ENCODE results near the gene DIS3. TPM values are rescaled to one million over a fixed set of nuclear protein-coding genes. Genes with fewer than 3 reads are reported as not detected.

Gene DIS3
- total and polyA plus RNA-seq, 2 of the 13 experiments (the other 11 are each of a cell fraction or from before 2014, with no cell fraction given): 13.2 to 35.0 TPM

DNA sequence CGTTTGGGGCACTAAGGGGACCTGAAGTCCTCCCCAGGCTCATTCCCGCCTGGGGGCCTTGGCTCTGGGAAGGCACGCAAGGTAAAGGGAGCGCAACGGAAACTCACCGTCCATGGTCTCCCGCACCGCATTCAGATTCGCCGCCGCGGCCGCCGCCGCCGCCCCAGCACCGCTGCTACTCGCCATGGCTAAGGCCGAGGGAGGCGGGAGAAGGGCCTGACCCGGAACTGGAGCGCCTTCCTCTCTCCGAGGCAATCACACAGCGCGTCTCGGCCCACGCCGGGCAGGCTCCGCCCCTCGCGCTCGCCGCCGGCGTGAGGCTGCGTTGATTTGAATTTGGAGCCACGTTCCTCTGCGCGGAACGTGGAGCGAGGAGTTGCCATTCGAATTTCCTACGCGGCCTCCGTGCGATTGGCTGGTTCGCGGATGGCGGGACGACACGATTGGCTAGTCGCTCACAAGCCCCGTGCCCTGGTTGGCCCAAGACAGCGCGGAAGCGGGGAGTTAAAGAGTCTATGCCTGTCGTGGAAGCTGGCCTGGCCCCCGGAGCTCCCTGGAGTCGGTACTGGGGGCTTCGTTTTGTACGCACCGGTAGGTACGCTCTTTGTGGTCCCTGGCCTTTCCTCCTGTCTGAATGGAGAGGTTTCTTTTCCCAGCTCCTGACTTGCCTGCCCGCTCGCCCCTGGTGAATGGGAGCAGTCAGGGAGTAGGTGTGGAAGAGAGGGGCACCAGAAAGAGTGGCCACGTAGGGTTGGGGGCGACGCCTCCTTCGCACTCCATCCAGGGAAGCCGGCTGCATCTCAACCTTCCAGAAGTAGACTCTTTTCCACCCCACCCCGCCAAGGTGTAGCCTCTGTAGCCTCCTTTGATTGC lies 54.0 kb downstream of the DIS3 start, which contains the start of the genes BORA and MZT1 (continued):
- TF ChIP-seq KIAA2018 (CRISPR knock-in tag; IDR thresholded peaks at IDR 0.05; ENCODE audit: borderline replicate concordance): peak; percentile 91; the same call in 1 of the 2 replicates
- TF ChIP-seq RFXAP (CRISPR knock-in tag; IDR thresholded peaks at IDR 0.05; ENCODE audit: borderline replicate concordance): peak; percentile 96; the same call in 1 of the 2 replicates
- TF ChIP-seq ARID3A (IDR thresholded peaks at IDR 0.05; ENCODE audit: low read depth, low read length): peak; percentile 12; the same call in 1 of the 2 replicates
- no peak for TF ChIP-seq SRF (IDR thresholded peaks at IDR 0.05; ENCODE audit: low read depth, low read length)
- no peak for TF ChIP-seq MBNL3 (CRISPR knock-in tag; conservative IDR thresholded peaks at IDR 0.05)
- peak; percentile 63 for TF ChIP-seq CREM (IDR thresholded peaks at IDR 0.05)
- TF ChIP-seq CREM (CRISPR knock-in tag; IDR thresholded peaks at IDR 0.05): no peak
- no peak for TF ChIP-seq ZNF850 (CRISPR knock-in tag; conservative IDR thresholded peaks at IDR 0.05)
- TF ChIP-seq ZNF782 (CRISPR knock-in tag; IDR thresholded peaks at IDR 0.05; ENCODE audit: borderline replicate concordance): no peak; the same call in 1 of the 2 replicates
- peak; percentile 100 for TF ChIP-seq MXI1 (IDR thresholded peaks at IDR 0.05; ENCODE audit: borderline replicate concordance, low read depth, low read length)
- no peak for TF ChIP-seq TBX3 (IDR thresholded peaks at IDR 0.05; ENCODE audit: borderline replicate concordance)
- peak; percentile 99 for TF ChIP-seq ZNF780A (CRISPR knock-in tag; IDR thresholded peaks at IDR 0.05)
- TF ChIP-seq THAP11 (CRISPR knock-in tag; IDR thresholded peaks at IDR 0.05): peak; percentile 89
- no peak for TF ChIP-seq SIX1 (CRISPR knock-in tag; IDR thresholded peaks at IDR 0.05; ENCODE audit: borderline replicate concordance)
- peak; percentile 82 for TF ChIP-seq ASH2L (IDR thresholded peaks at IDR 0.05; ENCODE audit: insufficient read length, low read depth, low read length)
- peak; percentile 66; the same call in 1 of the 2 replicates for TF ChIP-seq FOXA3 (CRISPR knock-in tag; IDR thresholded peaks at IDR 0.05)
- TF ChIP-seq NFKBIZ (CRISPR knock-in tag; IDR thresholded peaks at IDR 0.05): no peak; the same call in 1 of the 2 replicates
- TF ChIP-seq RBFOX2 (IDR thresholded peaks at IDR 0.05; ENCODE audit: low read depth, low read length): peak; percentile 89
- peak; percentile 30; the same call in 1 of the 2 replicates for TF ChIP-seq ARNTL (CRISPR knock-in tag; IDR thresholded peaks at IDR 0.05)
- peak; percentile 90 for TF ChIP-seq TBX2 (CRISPR knock-in tag; IDR thresholded peaks at IDR 0.05; ENCODE audit: borderline replicate concordance)
- TF ChIP-seq ZKSCAN8 (CRISPR knock-in tag; IDR thresholded peaks at IDR 0.05; ENCODE audit: borderline replicate concordance): no peak

Measured in HepG2 (cell line).